ENCODE measurements around the gene GJD4. TPM values are rescaled to one million over a fixed set of nuclear protein-coding genes. Genes with fewer than 3 reads are reported as not detected.

Gene GJD4
- total RNA-seq, 6 experiments from 2014 or later, result not detected

GRCh38 chr10:35635576-35635975 is 30.4 kb downstream of the GJD4 start:
- ATAC-seq, result peak; percentile 82 to 86 (median 84)
- no peaks in the 10 kb centered on the region for H3K27me3 ChIP-seq
- peaks cover 0 to 5% (median 0%) of the 10 kb centered on the region in 4 donors for H3K4me1 ChIP-seq
- intact Hi-C loops (cut with DNase I), result loop anchor here (10.0 kb wide), 2 partner anchors 1149 to 1249 kb away; no protein-coding TSS in a partner anchor
- no peak for DNase-seq
- no peak overlapping the region for H3K27ac ChIP-seq
- TF ChIP-seq POLR2A (IDR thresholded peaks at IDR 0.05) (no peak), CTCF (IDR thresholded peaks at IDR 0.05) (peak; percentile 91 to 94 (median 92))
- WGBS (ENCODE audit: insufficient coverage, low coverage, low lambda C conversion rate, missing lambda C conversion rate), result 13% methylated on average over 6 of the region's 6 CpGs
- peak overlapping the region in 1 of 3 donors; percentile 6 for H3K4me3 ChIP-seq
- H3K36me3 ChIP-seq, result no peaks in the 10 kb centered on the region
- no peaks in the 10 kb centered on the region for H3K9me3 ChIP-seq

GRCh38 chr10:35636956-35637355 is 31.8 kb downstream of the GJD4 start:
- Histone ChIP-seq H3K4me3 (no peak overlapping the region), H3K4me1 (peaks cover 0 to 5% (median 0%) of the 10 kb centered on the region in 4 donors), H3K36me3 (no peaks in the 10 kb centered on the region), H3K27me3 (no peaks in the 10 kb centered on the region), H3K27ac (no peak overlapping the region), H3K9me3 (no peaks in the 10 kb centered on the region)
- intact Hi-C loops (cut with DNase I), result loop anchor here (10.0 kb wide), 2 partner anchors 1148 to 1248 kb away; no protein-coding TSS in a partner anchor
- WGBS (ENCODE audit: insufficient coverage, low coverage, low lambda C conversion rate, missing lambda C conversion rate), result 45% methylated on average over 7 of the region's 7 CpGs
- no peak for TF ChIP-seq CTCF (IDR thresholded peaks at IDR 0.05)
- no peak for TF ChIP-seq POLR2A (IDR thresholded peaks at IDR 0.05)
- no peak for ATAC-seq
- no peak for DNase-seq

GRCh38 chr10:35637462-35637861 is 32.3 kb downstream of the GJD4 start:
- DNase-seq (no peak), ATAC-seq (no peak)
- H3K4me1 ChIP-seq, result peaks cover 0 to 5% (median under 1%) of the 10 kb centered on the region in 4 donors
- no peak overlapping the region for H3K27ac ChIP-seq
- no peak for TF ChIP-seq CTCF (IDR thresholded peaks at IDR 0.05)
- no peak overlapping the region for H3K4me3 ChIP-seq
- H3K9me3 ChIP-seq, result no peaks in the 10 kb centered on the region
- 50% methylated on average over 4 of the region's 8 CpGs for WGBS (ENCODE audit: insufficient coverage, low coverage, low lambda C conversion rate, missing lambda C conversion rate)
- no peaks in the 10 kb centered on the region for H3K27me3 ChIP-seq
- no peaks in the 10 kb centered on the region for H3K36me3 ChIP-seq
- intact Hi-C loops (cut with DNase I), result loop anchor here (10.0 kb wide), 2 partner anchors 1147 to 1247 kb away; no protein-coding TSS in a partner anchor

- Histone ChIP-seq H3K4me1 (peaks cover 0 to 5% (median 2%) of the 10 kb centered on the region in 4 donors), H3K9me3 (no peaks in the 10 kb centered on the region), H3K4me3 (no peak overlapping the region), H3K27me3 (no peaks in the 10 kb centered on the region), H3K27ac (no peak overlapping the region), H3K36me3 (no peaks in the 10 kb centered on the region)
- TF ChIP-seq POLR2A (IDR thresholded peaks at IDR 0.05) (no peak), CTCF (IDR thresholded peaks at IDR 0.05) (no peak)
- intact Hi-C loops (cut with DNase I), result loop anchor here (10.0 kb wide), 2 partner anchors 1147 to 1247 kb away; no protein-coding TSS in a partner anchor
- DNase-seq (no peak), ATAC-seq (no peak)
- WGBS (ENCODE audit: insufficient coverage, low coverage, low lambda C conversion rate, missing lambda C conversion rate), result 72% methylated on average over 4 of the region's 4 CpGs
Measured at GRCh38 chr10:35638101-35638500, 33.0 kb downstream of the GJD4 start.

Measured in right lobe of liver (tissue), 6 donors.